IMR-90 (cell line): Measurements from ENCODE around the gene RAB43.

Experiments
- BHLHE40 ChIP-seq: fragments of 150-350 bp; IDR thresholded peaks from 2 replicates; pipeline ENCODE4 v1.6.1; 2016; ENCODE audit warnings: mild to moderate bottlenecking, low read depth, low read length
- CEBPB ChIP-seq: IDR thresholded peaks from 2 replicates; pipeline ENCODE4 v1.6.1; 2012; ENCODE audit warnings: low read depth, low read length, improper control_type of control experiment
- CHD1 ChIP-seq: IDR thresholded peaks from 2 replicates; pipeline ENCODE4 v1.6.1; 2012; ENCODE audit warnings: low read depth, low read length, improper control_type of control experiment
- CTCF ChIP-seq: conservative IDR thresholded peaks from 2 replicates; pipeline ENCODE4 v1.5.1; 2012; ENCODE audit warnings: mild to moderate bottlenecking, low read depth, low read length, improper control_type of control experiment
- ELK1 ChIP-seq: fragments of 150-350 bp; IDR thresholded peaks from 2 replicates; pipeline ENCODE4 v1.6.1; 2016; ENCODE audit warnings: low read depth, mild to moderate bottlenecking, low read length, moderate library complexity, borderline replicate concordance
- FOS ChIP-seq: fragments of 150-350 bp; IDR thresholded peaks from 2 replicates; pipeline ENCODE4 v1.6.1; 2016; ENCODE audit warnings: low read depth, low read length
- MAZ ChIP-seq: IDR thresholded peaks from 2 replicates; pipeline ENCODE4 v1.6.1; 2012; ENCODE audit warnings: low read depth, mild to moderate bottlenecking, low read length, improper control_type of control experiment, moderate library complexity, borderline replicate concordance
- MXI1 ChIP-seq: IDR thresholded peaks from 2 replicates; pipeline ENCODE4 v1.6.1; 2012; ENCODE audit warnings: low read depth, mild to moderate bottlenecking, low read length, moderate library complexity, borderline replicate concordance
- POLR2A ChIP-seq: IDR thresholded peaks from 2 replicates; pipeline ENCODE4 v1.6.1; 2012; ENCODE audit warnings: mild to moderate bottlenecking, low read depth, low read length
- RAD21 ChIP-seq: IDR thresholded peaks from 2 replicates; pipeline ENCODE4 v1.6.1; 2012; ENCODE audit warnings: low read length, improper control_type of control experiment
- SMC3 ChIP-seq: fragments of 150-350 bp; IDR thresholded peaks from 2 replicates; pipeline ENCODE4 v1.6.1; 2016; ENCODE audit warnings: low read depth, mild to moderate bottlenecking, antibody characterized with exemption, low read length, moderate library complexity
- USF2 ChIP-seq: fragments of 150-350 bp; IDR thresholded peaks from 2 replicates; pipeline ENCODE4 v1.6.1; 2017; ENCODE audit warnings: mild to moderate bottlenecking, antibody characterized with exemption, low read length, low read depth

- TF ChIP-seq USF2: no peak
- no peak for TF ChIP-seq CTCF
- TF ChIP-seq RAD21: no peak
- TF ChIP-seq SMC3: no peak
- TF ChIP-seq POLR2A: no peak
- TF ChIP-seq MXI1: no peak
- no peak for TF ChIP-seq MAZ
- TF ChIP-seq FOS: no peak
- no peak for TF ChIP-seq CEBPB
- no peak for TF ChIP-seq BHLHE40
- no peak for TF ChIP-seq ELK1
- TF ChIP-seq CHD1: no peak
Observed at GRCh38 chr3:129095285-129095684, 26.3 kb downstream of the RAB43 start.
